Omental fat pad (tissue), 4 donors: ENCODE results near the gene APOA4. TPM values are rescaled to one million over a fixed set of nuclear protein-coding genes. Genes with fewer than 3 reads are reported as not detected.

ENCODE experiments used
- ATAC-seq: fragments of 150-250 bp; one replicate; pipeline ENCODE4 v1.9.1; 2016; ENCODE audit warnings: mild to moderate bottlenecking, moderate library complexity; ENCODE audit not compliant: low FRiP score
- DNase-seq: peaks from one replicate; pipeline ENCODE4 v3.0.0-alpha.2; 2019; ENCODE audit warnings: low spot score
- CTCF ChIP-seq, 3 donors: fragments of 450-650 bp; IDR thresholded peaks; one replicate each; pipeline ENCODE4 v1.5.1; 2016 to 2017; ENCODE audit warnings: antibody characterized with exemption in 3 of 3, mild to moderate bottlenecking in 3 of 3, moderate library complexity in 2 of 3
- total RNA-seq, 4 donors: library from RNA; depleted of rRNA; stranded (reverse); fragments of >200 nt; gene quantifications; one replicate each; pipeline ENCODE4 v1.1.0, GENCODE V29; 2016

Gene APOA4
- total RNA-seq, 4 donors from 2014 or later: 1.1 TPM; not detected in 3

DNA sequence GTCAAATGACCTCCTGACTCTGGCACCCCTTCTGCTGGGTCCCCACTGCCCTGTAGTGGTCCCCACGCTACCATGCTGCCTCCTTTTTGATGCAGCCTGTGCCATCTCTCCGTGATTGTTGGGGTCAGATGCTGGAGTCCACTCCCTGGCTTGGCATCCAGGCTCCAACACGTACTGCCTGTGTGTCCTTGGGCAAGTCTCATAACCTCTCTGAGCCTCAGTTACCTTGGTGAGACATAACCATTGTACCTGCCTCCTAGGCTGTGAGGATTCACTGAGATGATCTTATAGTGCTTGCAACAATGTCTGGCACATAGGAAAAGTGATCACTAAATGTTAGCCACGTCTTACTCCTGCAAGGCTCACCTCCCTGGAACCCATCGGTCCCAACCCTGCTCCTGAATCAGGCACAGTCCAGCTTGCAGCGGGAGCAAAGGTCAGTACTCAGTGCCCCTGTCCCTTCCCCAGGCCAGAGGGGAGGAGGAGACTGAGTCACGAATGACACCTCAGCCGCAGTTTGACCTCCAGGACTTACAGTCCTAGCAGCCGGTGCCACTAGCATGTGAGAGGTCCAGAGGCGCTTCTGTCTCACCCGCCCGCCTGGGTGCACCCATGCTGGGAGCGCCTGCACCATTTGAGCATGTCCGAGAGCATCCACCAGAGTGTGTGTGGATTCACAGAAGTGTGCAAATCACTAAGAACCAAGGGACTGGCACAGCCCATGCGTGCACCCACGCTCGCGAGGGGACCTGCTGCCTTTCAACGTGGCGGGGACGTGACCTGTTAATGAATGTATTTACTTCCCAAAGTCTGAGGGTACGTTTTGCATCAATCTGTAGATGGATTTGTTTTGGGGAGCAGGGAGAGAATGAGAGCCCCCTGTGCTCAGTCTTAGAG is 3.0 kb upstream of the APOA4 start:
- TF ChIP-seq CTCF (IDR thresholded peaks at IDR 0.05): no peak
- no peak for DNase-seq
- ATAC-seq: no peak

GRCh38 chr11:116825434-116825833 is 2.3 kb upstream of the APOA4 start:
- DNase-seq (no peak), ATAC-seq (no peak)
- TF ChIP-seq CTCF (IDR thresholded peaks at IDR 0.05): no peak

DNA sequence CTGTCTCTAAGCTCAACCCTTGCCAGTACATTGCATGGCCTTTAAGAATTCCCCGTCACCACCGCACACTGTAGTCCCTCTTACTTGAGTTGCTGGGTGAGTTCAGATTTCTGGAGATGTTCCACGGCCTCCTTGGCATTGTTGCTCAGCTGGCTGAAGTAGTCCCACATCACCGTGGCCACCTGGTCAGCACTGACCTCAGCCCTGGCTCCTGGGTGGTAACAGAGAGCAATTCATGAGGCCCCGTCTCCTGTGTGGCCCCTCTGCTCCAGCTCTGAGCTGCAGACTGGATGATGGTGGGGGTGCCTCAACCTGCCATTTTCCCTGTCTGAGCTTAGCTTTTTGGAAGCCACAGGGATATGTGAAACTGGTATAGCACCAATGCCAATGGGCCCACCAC is 529 bp downstream of the APOA4 start:
- no peak for TF ChIP-seq CTCF (IDR thresholded peaks at IDR 0.05)
- DNase-seq (no peak), ATAC-seq (no peak)

DNA sequence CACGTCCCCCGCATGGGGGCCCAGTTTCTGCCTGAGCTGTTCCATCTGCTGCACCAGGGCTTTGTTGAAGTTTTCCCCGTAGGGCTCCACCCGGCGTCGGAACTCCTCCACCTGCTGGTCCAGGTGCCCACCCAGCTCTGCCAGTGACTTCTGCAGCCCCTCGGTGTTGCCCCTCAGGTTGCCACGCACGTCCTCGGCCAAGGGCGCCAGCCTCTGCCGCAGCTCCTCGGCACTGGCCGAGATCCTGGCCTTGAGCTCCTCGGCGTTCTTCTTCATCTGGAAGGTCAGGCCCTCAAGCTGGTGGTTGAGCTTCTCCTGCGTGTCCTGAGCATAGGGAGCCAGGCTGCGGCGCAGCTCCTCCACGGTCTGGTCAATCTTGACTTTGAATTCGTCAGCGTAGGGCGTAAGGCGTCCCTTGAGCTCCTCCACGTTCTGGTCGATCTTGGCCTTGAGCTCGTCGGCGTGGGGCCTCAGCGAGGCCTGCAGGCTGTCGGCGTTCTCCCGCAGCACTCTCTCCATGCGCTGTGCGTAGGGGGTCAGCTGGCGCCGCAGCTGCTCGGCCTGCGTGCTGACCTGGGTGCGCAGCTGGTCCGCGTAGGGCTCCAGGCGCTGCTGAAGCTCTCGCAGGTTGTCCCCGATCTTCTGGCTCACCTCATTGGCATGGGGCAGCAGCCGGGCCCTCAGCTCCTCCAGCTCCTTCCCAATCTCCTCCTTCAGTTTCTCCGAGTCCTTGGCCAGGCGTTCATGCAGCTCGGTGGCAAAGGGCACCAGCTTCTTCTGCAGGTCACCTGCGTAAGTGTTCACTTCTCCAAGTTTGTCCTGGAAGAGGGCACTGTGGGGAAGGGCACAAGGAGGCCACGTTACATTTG is 1.8 kb downstream of the APOA4 start:
- no peak for ATAC-seq
- no peak for TF ChIP-seq CTCF (IDR thresholded peaks at IDR 0.05)
- DNase-seq: no peak

DNA sequence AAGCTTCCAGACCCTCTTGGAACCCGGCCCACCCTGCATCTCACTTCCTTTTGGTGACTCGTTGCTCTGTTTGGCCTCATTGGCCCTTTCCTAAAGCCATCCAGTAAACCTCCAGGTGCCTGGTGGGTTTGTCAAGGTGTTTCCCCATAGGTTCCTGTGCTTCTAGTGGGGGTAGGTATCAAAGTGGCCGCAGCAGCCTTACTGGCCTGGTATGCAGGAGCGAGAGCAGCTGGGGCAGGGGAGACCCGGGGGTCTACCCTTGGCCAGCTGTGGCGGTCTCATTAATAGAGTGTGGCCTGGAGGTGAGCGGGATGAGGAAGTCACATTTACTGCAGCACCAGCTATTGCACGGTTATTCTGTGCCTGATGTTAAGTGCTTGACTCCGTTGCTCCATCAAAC is 4.1 kb downstream of the APOA4 start:
- TF ChIP-seq CTCF (IDR thresholded peaks at IDR 0.05): no peak
- no peak for DNase-seq
- ATAC-seq: no peak

GRCh38 chr11:116814502-116814901 is 8.6 kb downstream of the APOA4 start:
- ATAC-seq: no peak
- no peak for DNase-seq
- TF ChIP-seq CTCF (IDR thresholded peaks at IDR 0.05): no peak
